ENCODE results near the gene NPLOC4.
A peak's percentile ranks its signal among the peaks of the same experiment; 100 is the strongest.

Gene NPLOC4

DNA sequence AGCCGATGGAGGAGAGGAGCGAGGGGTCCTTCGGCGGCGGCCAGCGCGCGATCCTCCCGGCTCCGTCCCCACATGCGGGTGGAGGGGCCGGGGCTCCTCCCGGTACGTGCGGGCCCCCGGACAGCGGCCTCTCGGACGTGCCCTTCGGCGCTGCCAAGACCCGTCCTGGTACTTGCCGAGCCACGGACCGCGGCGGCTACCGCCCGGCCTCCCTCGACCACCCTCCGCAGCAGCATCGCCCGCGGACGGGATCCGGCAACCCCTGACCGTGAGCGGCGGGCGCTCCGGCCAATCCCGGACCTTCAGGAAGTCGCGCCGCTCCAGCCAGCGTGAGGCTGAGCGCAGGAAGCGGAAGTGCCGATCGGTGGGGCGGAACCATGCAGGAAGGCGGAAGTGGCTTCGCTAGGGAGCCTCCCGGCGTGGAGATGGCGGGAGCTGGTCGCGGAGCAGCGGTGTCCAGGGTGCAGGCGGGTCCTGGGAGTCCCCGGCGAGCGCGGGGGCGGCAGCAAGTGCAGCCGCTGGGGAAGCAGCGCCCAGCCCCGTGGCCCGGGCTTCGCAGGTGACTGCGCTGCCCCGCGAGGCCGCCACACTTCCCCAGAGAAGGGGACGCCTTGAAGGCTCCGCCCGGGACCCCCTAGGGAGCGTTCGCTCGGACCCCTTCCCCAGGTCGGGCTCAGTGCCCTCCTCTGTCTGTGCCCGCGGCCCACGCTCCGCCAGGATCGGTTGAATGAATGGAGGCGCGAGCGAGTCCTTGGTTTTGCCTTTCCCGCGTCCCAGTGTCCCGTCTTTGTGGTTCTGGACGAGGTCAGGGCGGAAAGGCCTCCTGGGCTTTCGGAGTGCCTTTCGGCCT lies 29.7 kb upstream of the NPLOC4 start, which contains the start of the genes CCDC137 and OXLD1:
Gene CCDC137 (plus strand): TSS at position 396 of the 850 bp plus-strand sequence. CDS start 30 bp downstream, at position 426.
Gene OXLD1 (minus strand): TSS at position 264 of the 850 bp plus-strand sequence. CDS start 28 bp downstream, at position 236.
- Histone ChIP-seq H3K27me3 (ENCODE audit: insufficient read depth, low read length, poor library complexity) (no peaks in the 10 kb centered on the region), H4K20me1 (ENCODE audit: insufficient read depth, low read length) (peaks cover 4% of the 10 kb centered on the region), H3K4me1 (ENCODE audit: insufficient read depth, low read length) (peaks cover 31% of the 10 kb centered on the region), H3K9ac (ENCODE audit: low read depth, low read length) (peak within 1 kb of the TSS; percentile 99), H3K4me2 (ENCODE audit: insufficient read depth, low read length) (peak within 1 kb of the TSS; percentile 98), H3K79me2 (ENCODE audit: insufficient read depth, low read length) (peaks cover 53% of the 10 kb centered on the region), H3K36me3 (ENCODE audit: insufficient read depth, low read length) (peaks cover 60% of the 10 kb centered on the region), H3K4me3 (ENCODE audit: low read depth in 1 of 2, low read length in 2 of 2) (peak within 1 kb of the TSS; percentile 92 to 99), H3K27ac (ENCODE audit: low read length) (peak within 1 kb of the TSS; percentile 94), H3K9me3 (ENCODE audit: insufficient read depth, low read length, severe bottlenecking) (no peaks in the 10 kb centered on the region), H2AFZ (ENCODE audit: low read depth, low read length) (peak within 1 kb of the TSS; percentile 94)
- ATAC-seq (ENCODE audit: insufficient read depth, low read depth) (peak; percentile 96), DNase-seq (peak; percentile 96)
- TF ChIP-seq EZH2 (IDR thresholded peaks at IDR 0.05; ENCODE audit: borderline replicate concordance, low read depth, low read length, severe bottlenecking) = no peak

- TF ChIP-seq EZH2 (IDR thresholded peaks at IDR 0.05; ENCODE audit: borderline replicate concordance, low read depth, low read length, severe bottlenecking) = no peak
- TF ChIP-seq, protein P1, sequence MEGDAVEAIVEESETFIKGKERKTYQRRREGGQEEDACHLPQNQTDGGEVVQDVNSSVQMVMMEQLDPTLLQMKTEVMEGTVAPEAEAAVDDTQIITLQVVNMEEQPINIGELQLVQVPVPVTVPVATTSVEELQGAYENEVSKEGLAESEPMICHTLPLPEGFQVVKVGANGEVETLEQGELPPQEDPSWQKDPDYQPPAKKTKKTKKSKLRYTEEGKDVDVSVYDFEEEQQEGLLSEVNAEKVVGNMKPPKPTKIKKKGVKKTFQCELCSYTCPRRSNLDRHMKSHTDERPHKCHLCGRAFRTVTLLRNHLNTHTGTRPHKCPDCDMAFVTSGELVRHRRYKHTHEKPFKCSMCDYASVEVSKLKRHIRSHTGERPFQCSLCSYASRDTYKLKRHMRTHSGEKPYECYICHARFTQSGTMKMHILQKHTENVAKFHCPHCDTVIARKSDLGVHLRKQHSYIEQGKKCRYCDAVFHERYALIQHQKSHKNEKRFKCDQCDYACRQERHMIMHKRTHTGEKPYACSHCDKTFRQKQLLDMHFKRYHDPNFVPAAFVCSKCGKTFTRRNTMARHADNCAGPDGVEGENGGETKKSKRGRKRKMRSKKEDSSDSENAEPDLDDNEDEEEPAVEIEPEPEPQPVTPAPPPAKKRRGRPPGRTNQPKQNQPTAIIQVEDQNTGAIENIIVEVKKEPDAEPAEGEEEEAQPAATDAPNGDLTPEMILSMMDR (IDR thresholded peaks at IDR 0.05; ENCODE audit: borderline replicate concordance, extremely low read depth, low read length, poor library complexity, severe bottlenecking) = no peak
- peak overlapping the region; percentile 92 to 99 for H3K4me3 ChIP-seq (ENCODE audit: low read depth in 1 of 2, low read length in 2 of 2)
Observed at GRCh38 chr17:81666092-81666341, 29.1 kb upstream of the NPLOC4 start.

DNA sequence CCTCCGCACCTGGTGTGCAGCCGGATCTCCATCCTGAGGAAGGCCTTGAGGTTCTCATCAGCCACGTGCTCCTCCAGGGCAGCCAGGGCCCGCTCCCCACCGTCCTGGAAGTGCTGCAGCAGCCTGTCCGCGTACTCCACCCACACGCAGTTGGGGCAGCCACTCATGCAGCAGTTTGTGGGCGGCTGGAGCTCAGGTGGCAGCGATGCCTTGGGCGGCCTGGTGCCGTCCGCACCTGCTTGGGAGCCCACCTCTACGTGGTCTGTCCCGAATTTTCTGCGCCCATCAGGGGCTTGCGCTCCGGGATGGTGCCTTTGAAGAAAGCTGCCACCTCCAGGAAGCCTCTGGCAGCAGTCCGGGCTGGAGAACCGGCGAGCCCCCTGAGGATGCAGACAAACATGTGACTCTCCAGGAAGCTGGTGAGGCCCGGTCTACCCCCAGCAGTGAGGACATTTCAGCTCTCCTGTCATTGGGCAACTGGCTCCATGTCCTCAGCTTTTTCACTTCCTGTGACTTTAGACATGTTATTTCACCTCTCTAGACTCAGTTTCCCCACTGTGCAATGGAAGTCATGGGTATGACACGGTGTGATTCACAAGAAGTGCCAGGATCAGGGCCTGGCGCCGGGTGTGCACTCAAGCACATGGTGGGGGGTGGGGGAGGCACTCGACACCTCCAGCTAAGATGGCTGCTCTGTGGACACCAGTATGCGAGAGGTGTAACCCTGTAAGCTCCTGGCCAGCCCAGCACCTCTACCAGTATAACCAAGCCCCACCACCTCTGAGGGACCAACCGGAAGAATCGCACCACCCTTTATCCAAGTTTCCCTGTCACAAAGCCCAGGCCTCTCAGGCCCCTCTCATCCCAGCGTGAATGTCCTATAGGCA lies 28.5 kb upstream of the NPLOC4 start:
- peaks cover 50% of the 10 kb centered on the region for H3K36me3 ChIP-seq (ENCODE audit: insufficient read depth, low read length)
- H2AFZ ChIP-seq (ENCODE audit: low read depth, low read length) = peak overlapping the region; percentile 94
- peak; percentile 46 for ATAC-seq (ENCODE audit: insufficient read depth, low read depth)
- peaks cover 4% of the 10 kb centered on the region for H4K20me1 ChIP-seq (ENCODE audit: insufficient read depth, low read length)
- H3K4me1 ChIP-seq (ENCODE audit: insufficient read depth, low read length) = peaks cover 31% of the 10 kb centered on the region
- H3K79me2 ChIP-seq (ENCODE audit: insufficient read depth, low read length) = peaks cover 50% of the 10 kb centered on the region
- no peaks in the 10 kb centered on the region for H3K9me3 ChIP-seq (ENCODE audit: insufficient read depth, low read length, severe bottlenecking)
- peak overlapping the region; percentile 92 to 99 for H3K4me3 ChIP-seq (ENCODE audit: low read depth in 1 of 2, low read length in 2 of 2)
- TF ChIP-seq, protein P1 (IDR thresholded peaks at IDR 0.05; ENCODE audit: borderline replicate concordance, extremely low read depth, low read length, poor library complexity, severe bottlenecking) = no peak
- no peak for TF ChIP-seq EZH2 (IDR thresholded peaks at IDR 0.05; ENCODE audit: borderline replicate concordance, low read depth, low read length, severe bottlenecking)
- peak overlapping the region; percentile 99 for H3K9ac ChIP-seq (ENCODE audit: low read depth, low read length)
- no peaks in the 10 kb centered on the region for H3K27me3 ChIP-seq (ENCODE audit: insufficient read depth, low read length, poor library complexity)
- peak overlapping the region; percentile 98 for H3K4me2 ChIP-seq (ENCODE audit: insufficient read depth, low read length)
- peak overlapping the region; percentile 94 for H3K27ac ChIP-seq (ENCODE audit: low read length)
- peak; percentile 69 for DNase-seq

More at GRCh38 chr17:81666092-81666341, 29.1 kb upstream of the NPLOC4 start:
- Histone ChIP-seq H2AFZ (ENCODE audit: low read depth, low read length) (peak overlapping the region; percentile 94), H3K9me3 (ENCODE audit: insufficient read depth, low read length, severe bottlenecking) (no peaks in the 10 kb centered on the region), H3K9ac (ENCODE audit: low read depth, low read length) (peak overlapping the region; percentile 99), H3K27ac (ENCODE audit: low read length) (peak overlapping the region; percentile 94), H3K79me2 (ENCODE audit: insufficient read depth, low read length) (peaks cover 52% of the 10 kb centered on the region), H3K36me3 (ENCODE audit: insufficient read depth, low read length) (peaks cover 55% of the 10 kb centered on the region), H4K20me1 (ENCODE audit: insufficient read depth, low read length) (peaks cover 4% of the 10 kb centered on the region), H3K4me2 (ENCODE audit: insufficient read depth, low read length) (peak overlapping the region; percentile 98), H3K27me3 (ENCODE audit: insufficient read depth, low read length, poor library complexity) (no peaks in the 10 kb centered on the region), H3K4me1 (ENCODE audit: insufficient read depth, low read length) (peaks cover 31% of the 10 kb centered on the region)
- ATAC-seq (ENCODE audit: insufficient read depth, low read depth) (peak; percentile 38), DNase-seq (no peak)

All from DND-41 (cell line).